Esophagus squamous epithelium (tissue), 5 donors: Measurements from ENCODE around the gene FAAP20. TPM values are rescaled to one million over a fixed set of nuclear protein-coding genes. Genes with fewer than 3 reads are reported as not detected.

Experiments used
- DNase-seq: peaks from one replicate; lab custom pipeline; 2025; lab: John Stamatoyannopoulos, UW
- H3K27ac ChIP-seq, 4 donors: fragments of 200-600 bp; sonication (generic); one replicate each; pipeline ENCODE4 v1.5.1; 2016 to 2019; ENCODE audit warnings: mild to moderate bottlenecking in 1 of 4
- H3K27me3 ChIP-seq, 4 donors: fragments of 200-600 bp; sonication (generic); 1 replicate in 3 of 4; 2 replicates in 1 of 4; pipeline versions ENCODE4 v1.5.1 to v1.6.0; 2017 to 2021; ENCODE audit warnings: antibody characterized with exemption in 1 of 4
- H3K36me3 ChIP-seq, 3 donors: fragments of 200-600 bp; sonication (generic); one replicate each; pipeline ENCODE4 v1.5.1; 2016 to 2019
- H3K4me1 ChIP-seq, 3 donors: fragments of 200-600 bp; sonication (generic); one replicate each; pipeline ENCODE4 v1.5.1; 2017 to 2019
- H3K4me3 ChIP-seq, 4 donors: fragments of 200-600 bp; sonication (generic); 1 replicate in 3 of 4; 2 replicates in 1 of 4; pipeline ENCODE4 v1.5.1; 2016 to 2019; ENCODE audit warnings: mild to moderate bottlenecking in 2 of 4, moderate library complexity in 1 of 4
- H3K9me3 ChIP-seq, 3 donors: fragments of 200-600 bp; sonication (generic); one replicate each; pipeline ENCODE4 v1.5.1; 2016 to 2019
- CTCF ChIP-seq, 6 experiments: fragments of 450-650 bp in 4 of 6; fragments of 200-600 bp in 2 of 6; sonication (generic) in 2 of 6; IDR thresholded peaks; one replicate each; pipeline ENCODE4 v1.5.1; 2016 to 2019; ENCODE audit warnings: antibody characterized with exemption in 6 of 6, mild to moderate bottlenecking in 4 of 6, moderate library complexity in 4 of 6
- POLR2A ChIP-seq, 4 donors: fragments of 450-650 bp; IDR thresholded peaks; one replicate each; pipeline ENCODE4 v1.6.1; 2017; ENCODE audit warnings: antibody characterized with exemption in 4 of 4, mild to moderate bottlenecking in 4 of 4, moderate library complexity in 3 of 4
- WGBS, 2 donors: methylation state at CpG; one replicate each; pipeline ENCODE4 v1.1.5; 2018; 5-methylcytosine and 5-hydroxymethylcytosine counted together
- intact Hi-C: fragments of 100-400 bp; cut with DNase I; formaldehyde crosslinking; loops from one replicate; pipeline ENCODE4 v1.15.0; 2022
- total RNA-seq, 4 donors: library from RNA; depleted of rRNA; stranded (reverse); fragments of >200 nt; gene quantifications; one replicate each; pipeline ENCODE4 v1.1.0, GENCODE V29; 2016
- donor health status: DM: yes; HTN: yes; CAD: no.

The FAAP20 gene
- total RNA-seq, 4 donors from 2014 or later, result 8.6 to 22.5 (median 18.1) TPM

- Histone ChIP-seq H3K4me1 (no peaks in the 10 kb centered on the region), H3K36me3 (peaks cover 0 to 39% (median 0%) of the 10 kb centered on the region in 3 donors), H3K27me3 (no peaks in the 10 kb centered on the region), H3K4me3 (no peak overlapping the region), H3K27ac (no peak overlapping the region), H3K9me3 (peaks cover 0 to 9% (median 0%) of the 10 kb centered on the region in 3 donors)
- TF ChIP-seq POLR2A (IDR thresholded peaks at IDR 0.05) (no peak), CTCF (IDR thresholded peaks at IDR 0.05) (no peak)
- intact Hi-C loops, result no loop called here
- WGBS, 2 donors, result 83 to 95% methylated on average over 7 to 12 of the region's 13 CpGs
- no peak for DNase-seq
Measured at GRCh38 chr1:2168090-2168489, 26.5 kb downstream of the FAAP20 start.

- no peak for DNase-seq
- Histone ChIP-seq H3K9me3 (peaks cover 0 to 10% (median 0%) of the 10 kb centered on the region in 3 donors), H3K4me3 (no peak overlapping the region), H3K36me3 (peaks cover 0 to 35% (median 0%) of the 10 kb centered on the region in 3 donors), H3K27me3 (no peaks in the 10 kb centered on the region), H3K27ac (no peak overlapping the region), H3K4me1 (no peaks in the 10 kb centered on the region)
- intact Hi-C loops, result no loop called here
- 96% methylated on average over 4 of the region's 10 CpGs; no CpG with 5 or more reads in 1 of the 2 donors for WGBS, 2 donors
- TF ChIP-seq POLR2A (IDR thresholded peaks at IDR 0.05) (no peak), CTCF (IDR thresholded peaks at IDR 0.05) (no peak)
Measured at GRCh38 chr1:2166695-2167094, 27.9 kb downstream of the FAAP20 start.

DNA sequence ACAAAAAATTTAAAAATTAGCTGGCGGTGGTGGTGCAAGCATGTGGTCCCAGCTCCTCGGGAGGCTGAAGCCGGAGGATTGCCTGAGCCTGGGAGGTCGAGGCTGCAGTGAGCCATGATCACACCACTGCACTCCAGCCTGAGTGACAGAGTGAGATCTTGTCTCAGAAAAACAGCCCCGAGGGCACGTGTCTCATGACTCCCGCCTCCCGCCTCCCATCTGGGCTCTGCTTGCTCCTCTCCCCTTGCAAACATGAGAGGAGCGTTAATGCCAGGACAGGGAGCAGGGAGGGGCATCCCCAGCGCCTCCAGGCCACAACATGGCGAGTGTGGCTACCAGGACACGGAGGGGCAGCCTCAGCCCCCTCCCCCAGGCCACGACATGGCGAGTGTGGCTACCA lies 28.3 kb downstream of the FAAP20 start:
- no peak overlapping the region for H3K4me3 ChIP-seq
- H3K9me3 ChIP-seq, result peaks cover 0 to 10% (median 0%) of the 10 kb centered on the region in 3 donors
- intact Hi-C loops, result no loop called here
- H3K27ac ChIP-seq, result no peak overlapping the region
- 63 to 77% methylated on average over 4 of the region's 14 CpGs for WGBS, 2 donors
- H3K36me3 ChIP-seq, result peaks cover 0 to 36% (median 0%) of the 10 kb centered on the region in 3 donors
- no peak for TF ChIP-seq POLR2A (IDR thresholded peaks at IDR 0.05)
- TF ChIP-seq CTCF (IDR thresholded peaks at IDR 0.05), result no peak
- no peak for DNase-seq
- H3K27me3 ChIP-seq, result no peaks in the 10 kb centered on the region
- H3K4me1 ChIP-seq, result no peaks in the 10 kb centered on the region

DNA sequence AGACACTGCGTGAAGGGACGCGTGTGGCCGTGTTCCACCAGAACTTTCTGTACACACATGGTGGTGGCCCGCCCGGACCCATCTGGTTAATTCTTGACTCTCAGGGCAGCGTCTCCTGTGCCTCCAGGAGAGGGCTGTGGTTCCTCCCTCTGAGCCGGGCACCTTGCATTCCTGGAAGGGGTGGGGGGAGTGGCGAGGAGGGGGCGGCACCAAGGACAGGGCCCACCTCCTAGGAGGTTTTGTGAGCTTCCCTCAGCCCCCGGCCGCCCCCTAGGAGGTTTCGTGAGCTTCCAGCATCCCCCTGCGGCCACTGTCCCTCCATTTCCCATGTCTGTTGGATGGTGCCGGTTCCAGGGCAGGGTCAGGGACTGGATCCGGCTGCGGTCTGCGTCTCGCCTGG lies 28.9 kb downstream of the FAAP20 start:
- DNase-seq, result no peak
- WGBS, 2 donors, result 84 to 91% methylated on average over 6 to 9 of the region's 19 CpGs
- intact Hi-C loops, result no loop called here
- H3K27me3 ChIP-seq, result no peaks in the 10 kb centered on the region
- peaks cover 0 to 10% (median 0%) of the 10 kb centered on the region in 3 donors for H3K9me3 ChIP-seq
- H3K27ac ChIP-seq, result no peak overlapping the region
- peaks cover 0 to 39% (median 0%) of the 10 kb centered on the region in 3 donors for H3K36me3 ChIP-seq
- H3K4me3 ChIP-seq, result no peak overlapping the region
- no peak for TF ChIP-seq POLR2A (IDR thresholded peaks at IDR 0.05)
- no peak for TF ChIP-seq CTCF (IDR thresholded peaks at IDR 0.05)
- H3K4me1 ChIP-seq, result no peaks in the 10 kb centered on the region

DNA sequence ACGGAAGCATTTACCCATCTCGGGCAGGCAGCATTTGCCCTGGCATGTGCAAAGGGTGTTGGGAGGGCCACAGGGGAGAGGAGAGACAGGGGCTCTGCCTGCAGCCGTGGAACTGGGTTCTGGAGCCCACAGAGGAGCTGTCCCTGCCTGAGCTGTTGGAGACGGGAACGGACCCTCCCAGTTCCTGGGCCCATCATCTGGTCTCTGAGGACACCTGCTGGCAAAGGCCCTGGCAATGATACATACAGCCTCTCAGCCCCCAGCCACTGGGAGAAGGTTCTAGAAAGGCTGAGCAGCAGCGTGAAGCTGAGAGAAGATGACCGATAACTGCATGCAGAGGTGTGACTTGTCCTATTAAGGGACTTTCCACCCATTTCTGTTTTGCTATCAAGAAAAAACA lies 31.4 kb downstream of the FAAP20 start:
- no peak for DNase-seq
- Histone ChIP-seq H3K27me3 (no peaks in the 10 kb centered on the region), H3K27ac (no peak overlapping the region), H3K36me3 (peaks cover 0 to 55% (median 0%) of the 10 kb centered on the region in 3 donors), H3K9me3 (peaks cover 0 to 10% (median 0%) of the 10 kb centered on the region in 3 donors), H3K4me1 (no peaks in the 10 kb centered on the region), H3K4me3 (no peak overlapping the region)
- WGBS, 2 donors, result 89% methylated on average over 7 of the region's 7 CpGs; no CpG with 5 or more reads in 1 of the 2 donors
- intact Hi-C loops, result no loop called here
- no peak for TF ChIP-seq POLR2A (IDR thresholded peaks at IDR 0.05)
- no peak for TF ChIP-seq CTCF (IDR thresholded peaks at IDR 0.05)
